Body of pancreas (tissue), 4 donors: ENCODE results near the gene WDPCP.

Source experiments
- POLR2A ChIP-seq, 3 donors: fragments of 450-650 bp; IDR thresholded peaks; one replicate each; pipeline ENCODE4 v1.6.1; 2016; ENCODE audit warnings: antibody characterized with exemption in 3 of 3, mild to moderate bottlenecking in 2 of 3
- TF ChIP-seq, protein P1 (sequence below), 7 experiments: fragments of 450-650 bp in 4 of 7; fragments of 200-600 bp in 3 of 7; sonication (generic) in 3 of 7; IDR thresholded peaks; one replicate each; pipeline ENCODE4 v1.5.1; 2016 to 2019; ENCODE audit warnings: antibody characterized with exemption in 7 of 7

DNA sequence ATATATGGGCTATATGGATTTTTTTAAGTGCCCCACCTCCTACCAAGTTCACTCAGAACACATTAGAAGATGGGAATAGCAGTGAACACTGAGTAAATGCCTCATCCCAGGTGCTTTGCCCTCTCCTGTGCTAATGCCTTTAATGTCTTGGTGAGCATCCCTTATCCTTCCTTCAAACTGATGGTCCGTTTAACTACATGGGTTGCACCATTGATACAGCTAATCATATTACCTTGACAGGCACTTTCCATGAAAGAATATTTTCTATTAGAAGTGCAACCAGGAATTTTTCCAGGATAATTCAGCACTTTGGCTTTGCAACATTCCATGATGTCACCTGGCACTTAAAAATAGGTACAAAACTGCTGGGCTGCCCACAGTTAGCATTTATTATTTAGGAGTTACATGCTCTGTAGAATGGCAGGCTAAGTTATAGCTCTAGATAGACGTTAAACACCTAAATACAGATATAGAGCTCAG is 74.0 kb downstream of the WDPCP start:
- TF ChIP-seq, protein P1, sequence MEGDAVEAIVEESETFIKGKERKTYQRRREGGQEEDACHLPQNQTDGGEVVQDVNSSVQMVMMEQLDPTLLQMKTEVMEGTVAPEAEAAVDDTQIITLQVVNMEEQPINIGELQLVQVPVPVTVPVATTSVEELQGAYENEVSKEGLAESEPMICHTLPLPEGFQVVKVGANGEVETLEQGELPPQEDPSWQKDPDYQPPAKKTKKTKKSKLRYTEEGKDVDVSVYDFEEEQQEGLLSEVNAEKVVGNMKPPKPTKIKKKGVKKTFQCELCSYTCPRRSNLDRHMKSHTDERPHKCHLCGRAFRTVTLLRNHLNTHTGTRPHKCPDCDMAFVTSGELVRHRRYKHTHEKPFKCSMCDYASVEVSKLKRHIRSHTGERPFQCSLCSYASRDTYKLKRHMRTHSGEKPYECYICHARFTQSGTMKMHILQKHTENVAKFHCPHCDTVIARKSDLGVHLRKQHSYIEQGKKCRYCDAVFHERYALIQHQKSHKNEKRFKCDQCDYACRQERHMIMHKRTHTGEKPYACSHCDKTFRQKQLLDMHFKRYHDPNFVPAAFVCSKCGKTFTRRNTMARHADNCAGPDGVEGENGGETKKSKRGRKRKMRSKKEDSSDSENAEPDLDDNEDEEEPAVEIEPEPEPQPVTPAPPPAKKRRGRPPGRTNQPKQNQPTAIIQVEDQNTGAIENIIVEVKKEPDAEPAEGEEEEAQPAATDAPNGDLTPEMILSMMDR (IDR thresholded peaks at IDR 0.05) = no peak
- no peak for TF ChIP-seq POLR2A (IDR thresholded peaks at IDR 0.05)
